Midbrain (tissue), 1 donor: ENCODE results near the gene ANO4.

ENCODE experiments used
- DNase-seq: peaks from one replicate; lab custom pipeline; 2025; lab: John Stamatoyannopoulos, UW

Gene ANO4

DNA sequence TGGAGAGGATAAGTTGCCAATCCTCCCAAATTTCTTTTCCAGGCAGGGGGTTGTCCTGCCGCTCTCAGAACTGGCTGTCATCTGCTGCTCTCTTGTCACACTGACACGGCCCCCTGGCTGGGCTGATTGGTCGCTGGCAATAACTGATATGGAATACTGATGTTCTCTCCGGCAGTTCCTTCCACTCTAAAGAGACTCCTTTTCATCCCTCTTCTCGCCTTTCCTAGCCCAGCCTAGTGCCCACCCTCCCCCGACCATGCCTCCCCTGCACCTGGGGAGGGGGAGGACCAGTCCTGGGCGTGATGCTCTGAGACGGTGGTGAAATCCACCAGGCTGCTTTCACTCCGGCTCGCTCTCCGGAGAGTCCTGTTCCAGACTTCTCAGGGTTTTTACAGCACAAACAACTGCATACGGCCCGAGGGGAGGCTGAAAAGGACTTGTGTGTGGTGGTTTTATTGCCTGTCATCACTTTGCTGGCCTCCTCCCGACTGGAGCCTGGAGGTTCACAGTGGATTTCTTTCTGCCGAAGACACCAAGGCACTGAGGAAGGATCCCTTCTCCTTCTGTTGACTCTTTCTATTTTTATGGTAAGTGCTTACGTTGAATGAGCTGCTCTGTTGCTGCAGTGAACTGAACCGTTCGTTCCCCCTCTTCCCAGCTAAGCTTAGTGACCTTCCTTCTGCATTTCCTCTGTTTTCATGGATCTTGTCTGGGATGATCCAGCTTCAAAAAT lies at the start of gene ANO4:
TSS of gene ANO4 (plus strand) at position 336 of the 733 bp plus-strand sequence. CDS start 107,010 bp downstream, outside the sequence.
- peak; percentile 68 for DNase-seq

DNA sequence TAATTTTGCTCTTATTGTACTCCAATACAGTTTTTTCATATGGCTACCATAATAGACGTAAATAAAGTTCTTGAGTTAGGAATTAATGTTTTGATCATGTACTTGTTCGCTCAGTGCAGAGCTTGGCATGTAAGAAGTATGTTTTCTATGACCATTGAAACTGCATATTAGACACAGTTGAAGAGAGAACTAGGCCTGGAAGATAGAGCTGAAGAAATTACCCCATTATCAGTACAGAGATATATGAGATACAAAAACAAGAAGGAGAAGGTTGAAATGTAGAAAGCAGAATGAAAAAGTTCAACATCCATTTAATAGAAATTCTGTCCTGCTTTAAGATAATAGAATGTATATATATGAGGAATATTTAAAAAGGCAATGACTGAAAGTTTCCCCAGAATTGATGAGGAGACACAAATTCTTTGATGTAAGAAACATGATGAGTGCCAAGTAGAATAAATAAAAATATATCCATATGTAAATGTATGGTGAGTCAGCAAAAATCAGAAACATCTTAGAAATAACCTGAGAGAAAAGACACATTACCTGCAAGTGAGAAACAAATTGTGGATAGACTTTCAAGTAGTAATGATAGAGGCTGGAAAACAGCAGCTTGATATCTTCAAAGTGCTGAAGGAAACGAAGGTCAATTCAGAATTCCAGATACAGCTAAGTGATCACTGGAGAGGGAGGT lies 49.1 kb upstream of the ANO4 start:
- DNase-seq = no peak

- no peak for DNase-seq
These were observed 41.7 kb upstream of the ANO4 start for GRCh38 chr12:100752841-100753240.

GRCh38 chr12:100753837-100754236 lies 40.7 kb upstream of the ANO4 start:
- no peak for DNase-seq

DNA sequence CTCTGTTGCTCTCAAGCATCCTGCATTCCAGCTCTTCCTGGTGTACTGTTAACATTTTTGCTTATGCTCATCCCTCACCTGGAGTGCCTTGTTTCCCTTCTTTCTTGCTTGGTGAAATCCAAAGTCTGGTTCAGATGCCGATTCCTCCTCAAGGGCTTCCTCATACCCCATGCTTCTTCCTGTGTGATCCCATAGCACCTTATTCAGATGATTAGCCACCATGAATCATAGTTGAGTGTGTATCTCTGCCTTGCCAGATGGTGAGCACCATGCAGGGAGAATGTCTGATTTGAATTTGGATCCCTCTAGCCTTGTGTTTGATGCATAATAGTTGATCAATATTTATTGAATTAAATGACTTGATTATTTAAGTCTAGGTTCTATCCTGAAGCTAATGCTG lies 39.4 kb upstream of the ANO4 start:
- DNase-seq = no peak

GRCh38 chr12:100758083-100758482 lies 36.5 kb upstream of the ANO4 start:
- no peak for DNase-seq

GRCh38 chr12:100767371-100767770 lies 27.2 kb upstream of the ANO4 start:
- DNase-seq = no peak

GRCh38 chr12:100767950-100768349 lies 26.6 kb upstream of the ANO4 start:
- no peak for DNase-seq

- no peak for DNase-seq
These were observed 15.5 kb upstream of the ANO4 start for GRCh38 chr12:100778967-100779590.

- no peak for DNase-seq
These were observed 5.4 kb upstream of the ANO4 start for GRCh38 chr12:100789146-100789545.

DNA sequence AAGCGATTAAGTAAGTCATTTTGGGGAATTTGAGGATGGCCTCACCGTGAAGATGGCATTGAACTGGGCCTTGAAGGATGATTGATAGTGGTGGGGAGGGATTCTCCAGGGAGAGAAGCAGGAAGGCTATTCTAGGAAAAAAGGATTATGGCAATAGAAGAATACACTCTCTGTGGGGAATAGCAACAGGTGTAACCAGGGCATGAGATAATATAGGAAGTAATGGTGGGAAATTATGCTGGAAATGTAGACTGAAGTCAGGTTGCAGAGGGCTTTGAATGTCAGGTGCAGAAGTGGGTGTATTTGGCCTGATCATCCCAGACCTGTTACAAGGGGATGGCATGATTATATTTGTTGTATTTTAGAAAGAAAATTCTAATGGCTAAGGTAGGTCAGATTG lies 4.6 kb upstream of the ANO4 start:
- DNase-seq = no peak

- DNase-seq = no peak
These were observed 4.0 kb upstream of the ANO4 start for GRCh38 chr12:100790552-100790951.

DNA sequence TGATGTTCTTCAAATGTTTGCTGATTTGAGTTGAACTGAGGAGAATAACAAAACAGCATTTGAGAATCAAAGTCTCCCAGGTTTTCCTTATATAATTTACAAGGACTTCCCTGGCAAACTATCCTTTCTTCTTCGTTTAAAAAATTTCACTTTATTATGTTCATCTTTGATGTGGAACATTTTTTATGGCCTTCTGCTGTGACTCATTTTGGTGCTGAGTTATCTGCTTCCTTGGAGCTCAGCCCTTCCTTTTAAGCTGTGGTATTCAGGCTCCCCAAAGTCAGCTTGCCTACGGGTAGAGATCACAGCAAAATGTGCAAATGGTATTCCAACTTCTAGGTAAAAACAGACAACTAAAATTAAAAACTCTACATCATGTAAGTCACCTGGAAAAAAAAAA lies 1.4 kb upstream of the ANO4 start:
- DNase-seq = no peak

GRCh38 chr12:100795174-100795799 lies 711 bp downstream of the ANO4 start:
- peak; percentile 27 for DNase-seq

DNA sequence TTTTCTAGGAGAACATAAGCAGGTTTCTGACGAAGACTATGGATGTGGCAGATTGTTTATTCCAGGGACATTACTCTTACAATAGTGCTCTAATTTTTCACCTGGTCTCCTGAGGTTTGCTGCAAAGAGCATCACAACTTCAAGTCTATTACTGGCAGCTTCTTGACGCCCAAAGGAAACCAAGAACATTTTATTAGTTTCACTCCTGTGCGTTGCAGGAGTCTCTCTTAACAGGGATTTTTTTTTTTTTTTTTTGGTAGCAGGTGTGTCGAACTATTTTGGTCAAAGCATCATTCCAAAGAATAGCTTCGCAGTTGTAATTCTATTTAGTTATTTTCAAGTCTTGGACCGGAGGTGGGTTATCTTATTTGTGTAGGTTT lies 1.2 kb downstream of the ANO4 start:
- no peak for DNase-seq

DNA sequence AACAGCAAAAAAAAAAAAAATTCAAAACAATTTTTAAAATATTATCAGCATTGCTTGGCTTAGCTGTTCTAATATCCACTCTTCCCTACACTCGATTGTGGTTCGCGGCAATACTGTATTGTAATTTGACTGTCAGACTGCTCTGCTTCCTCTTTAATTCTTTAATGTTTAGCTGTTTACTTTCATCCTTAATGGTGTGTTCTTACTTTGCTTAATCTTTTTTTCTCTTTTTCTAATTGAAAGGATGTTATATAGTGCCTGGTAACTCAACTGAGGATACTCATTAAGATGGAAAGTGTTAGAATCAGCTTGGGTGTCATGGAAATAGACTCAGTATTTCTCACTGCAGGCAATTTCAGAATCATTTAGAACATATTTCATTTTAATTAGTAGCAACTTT lies 2.0 kb downstream of the ANO4 start:
- peak; percentile 25 for DNase-seq

GRCh38 chr12:100797246-100797645 lies 2.7 kb downstream of the ANO4 start:
- peak; percentile 25 for DNase-seq

GRCh38 chr12:100797786-100798185 lies 3.2 kb downstream of the ANO4 start:
- no peak for DNase-seq

- peak; percentile 35 for DNase-seq
These were observed 3.9 kb downstream of the ANO4 start for GRCh38 chr12:100798286-100799160.

GRCh38 chr12:100799770-100800169 lies 5.2 kb downstream of the ANO4 start:
- DNase-seq = peak; percentile 61

DNA sequence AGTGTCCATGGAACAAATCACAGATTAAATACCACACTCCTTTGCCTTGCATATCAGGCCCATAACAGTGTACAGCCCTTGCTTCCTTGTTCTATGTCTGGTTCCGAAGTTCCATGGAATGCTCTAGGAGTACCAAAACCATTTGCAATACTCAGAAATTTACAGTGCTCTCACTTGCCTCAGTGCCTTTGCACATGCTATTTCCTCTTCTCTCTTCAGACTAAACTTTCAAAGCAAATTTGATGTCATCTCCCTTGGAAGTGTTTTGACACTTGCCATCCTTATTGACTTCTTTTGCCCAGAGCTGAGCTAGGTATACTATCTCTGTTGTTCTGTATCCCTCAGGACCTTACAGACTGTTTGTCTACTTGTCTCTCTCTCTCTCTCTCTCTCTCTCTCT lies 6.1 kb downstream of the ANO4 start:
- no peak for DNase-seq

- no peak for DNase-seq
These were observed 6.7 kb downstream of the ANO4 start for GRCh38 chr12:100801320-100801719.
